GM12874 (cell line): ENCODE results near the gene APELA.

Experiments
- TF ChIP-seq, protein P1 (sequence below): IDR thresholded peaks from 2 replicates; pipeline ENCODE4 v1.5.1; 2011; ENCODE audit warnings: low read depth, mild to moderate bottlenecking, control low read depth, low read length, moderate library complexity; ENCODE audit not compliant: insufficient read depth

APELA gene, protein sequence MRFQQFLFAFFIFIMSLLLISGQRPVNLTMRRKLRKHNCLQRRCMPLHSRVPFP

DNA sequence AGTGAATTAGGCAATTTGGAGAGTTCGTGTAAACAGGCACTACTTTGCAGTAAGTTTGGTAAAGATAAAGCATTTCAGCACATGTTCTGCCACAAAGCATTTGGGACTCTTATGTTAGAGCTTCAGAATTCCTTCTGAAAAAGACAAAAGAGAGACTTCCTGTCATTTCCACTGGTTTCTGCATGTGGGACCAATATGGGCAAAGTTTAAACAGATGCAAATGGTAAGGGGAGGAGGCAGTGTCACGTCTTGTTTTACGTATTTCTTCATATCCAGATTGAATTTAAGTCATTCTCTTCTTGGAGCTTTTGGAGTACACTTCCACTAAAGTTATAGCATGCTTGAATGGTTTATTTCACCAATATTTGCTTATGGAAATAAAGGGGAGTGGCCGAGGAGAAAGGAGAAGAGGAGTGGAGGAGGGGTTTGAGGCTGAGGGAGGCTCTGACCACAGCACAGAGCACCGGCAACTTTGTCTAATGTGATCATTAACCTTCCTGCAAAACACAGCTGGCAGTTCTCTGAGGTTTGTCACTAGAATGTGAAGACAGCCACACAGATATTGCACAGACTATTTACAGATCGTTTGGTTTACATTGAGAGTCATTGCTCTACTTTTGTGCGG is at the start of gene APELA:
Gene APELA, plus strand, starts transcription at position 479 of the 625 bp plus-strand sequence. CDS start 154 bp downstream, outside the sequence.
- TF ChIP-seq, protein P1, sequence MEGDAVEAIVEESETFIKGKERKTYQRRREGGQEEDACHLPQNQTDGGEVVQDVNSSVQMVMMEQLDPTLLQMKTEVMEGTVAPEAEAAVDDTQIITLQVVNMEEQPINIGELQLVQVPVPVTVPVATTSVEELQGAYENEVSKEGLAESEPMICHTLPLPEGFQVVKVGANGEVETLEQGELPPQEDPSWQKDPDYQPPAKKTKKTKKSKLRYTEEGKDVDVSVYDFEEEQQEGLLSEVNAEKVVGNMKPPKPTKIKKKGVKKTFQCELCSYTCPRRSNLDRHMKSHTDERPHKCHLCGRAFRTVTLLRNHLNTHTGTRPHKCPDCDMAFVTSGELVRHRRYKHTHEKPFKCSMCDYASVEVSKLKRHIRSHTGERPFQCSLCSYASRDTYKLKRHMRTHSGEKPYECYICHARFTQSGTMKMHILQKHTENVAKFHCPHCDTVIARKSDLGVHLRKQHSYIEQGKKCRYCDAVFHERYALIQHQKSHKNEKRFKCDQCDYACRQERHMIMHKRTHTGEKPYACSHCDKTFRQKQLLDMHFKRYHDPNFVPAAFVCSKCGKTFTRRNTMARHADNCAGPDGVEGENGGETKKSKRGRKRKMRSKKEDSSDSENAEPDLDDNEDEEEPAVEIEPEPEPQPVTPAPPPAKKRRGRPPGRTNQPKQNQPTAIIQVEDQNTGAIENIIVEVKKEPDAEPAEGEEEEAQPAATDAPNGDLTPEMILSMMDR = no peak

DNA sequence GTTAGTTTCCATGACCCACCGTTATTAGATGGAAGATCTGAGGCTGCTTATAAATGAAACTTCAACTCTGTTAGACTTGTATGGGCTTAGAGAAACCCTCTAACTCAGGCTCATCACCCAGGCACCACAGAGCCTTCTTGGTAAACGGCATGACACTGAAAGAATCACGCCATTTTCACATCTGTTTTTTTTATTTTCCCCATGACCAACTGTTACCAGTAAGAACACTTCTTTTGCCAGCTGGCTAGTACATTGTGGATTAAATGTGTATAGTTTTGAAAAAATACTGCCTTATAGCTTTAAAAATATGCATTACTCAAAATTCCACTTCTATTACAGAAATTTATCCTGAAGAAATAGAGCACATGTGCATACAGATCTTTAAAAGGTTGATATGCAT is 48.0 kb upstream of the APELA start:
- TF ChIP-seq, protein P1 = no peak

DNA sequence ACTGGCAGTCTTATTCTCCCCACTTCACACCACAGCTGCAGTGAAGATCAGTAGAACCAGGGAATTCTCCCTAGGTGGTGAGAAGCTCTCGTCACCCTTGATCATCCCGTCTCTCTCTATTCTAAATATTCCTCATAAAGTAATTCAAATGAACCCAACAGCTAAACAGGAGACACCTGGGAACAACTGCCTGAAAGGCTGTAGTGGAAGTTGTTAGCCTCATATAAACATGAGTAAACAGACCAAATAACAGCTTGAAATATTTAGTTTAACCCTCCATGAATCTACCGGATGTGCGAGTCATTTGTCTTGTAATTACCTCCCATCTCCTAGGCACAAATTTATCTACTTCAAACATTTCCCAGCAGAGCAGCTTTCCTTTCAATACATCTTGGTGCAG is 30.4 kb upstream of the APELA start:
- TF ChIP-seq, protein P1 = no peak

DNA sequence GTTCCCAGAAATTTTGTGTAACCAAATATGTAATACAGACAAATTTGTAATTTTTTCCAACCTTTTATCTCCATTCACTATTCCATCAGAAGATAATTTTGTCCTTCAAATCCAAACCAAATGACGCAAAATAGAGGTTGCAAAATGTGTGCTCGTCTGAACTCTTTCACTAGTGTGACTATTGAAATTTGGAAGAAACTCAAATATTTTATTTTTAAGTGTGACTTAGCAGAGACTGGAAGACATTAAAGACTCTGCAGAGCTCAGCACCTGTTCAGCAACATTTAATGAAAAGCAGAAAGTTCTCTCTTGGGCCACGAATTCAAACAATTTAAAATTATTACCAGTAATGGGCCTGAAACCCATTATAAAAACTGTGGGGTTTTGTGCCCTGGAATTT is 30.0 kb upstream of the APELA start:
- TF ChIP-seq, protein P1 = no peak

DNA sequence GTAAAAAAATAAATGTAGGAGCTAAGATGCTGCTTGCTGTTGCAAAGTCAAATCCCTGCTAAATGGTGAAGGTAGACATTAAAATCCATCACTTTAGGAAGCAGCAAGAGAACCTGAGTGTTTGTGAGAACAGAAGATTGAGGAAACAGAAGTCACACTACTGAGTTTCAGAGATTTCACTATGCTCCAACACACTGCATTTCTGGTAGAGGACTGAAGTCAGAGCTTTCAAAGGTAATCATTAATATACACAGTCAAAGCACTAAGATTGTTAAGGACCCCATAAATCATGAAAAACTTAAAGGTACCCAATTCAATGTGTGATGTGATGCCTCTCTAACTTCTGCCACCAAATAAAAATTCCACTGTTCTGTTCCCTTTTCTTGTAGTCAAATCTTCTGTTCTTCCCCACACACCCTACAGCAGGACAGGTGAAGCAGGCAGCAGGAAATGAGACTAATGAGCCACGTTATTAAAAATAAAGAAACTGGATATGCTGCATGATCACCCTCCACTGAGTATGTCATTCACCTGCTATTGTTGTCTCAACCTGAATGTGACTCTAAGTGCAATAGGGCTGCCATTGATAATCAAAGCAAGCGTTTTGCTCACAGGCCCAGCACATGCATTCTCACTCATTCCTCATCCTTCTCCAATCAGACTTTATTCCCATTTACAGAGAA is 28.9 kb upstream of the APELA start:
- TF ChIP-seq, protein P1 = no peak

DNA sequence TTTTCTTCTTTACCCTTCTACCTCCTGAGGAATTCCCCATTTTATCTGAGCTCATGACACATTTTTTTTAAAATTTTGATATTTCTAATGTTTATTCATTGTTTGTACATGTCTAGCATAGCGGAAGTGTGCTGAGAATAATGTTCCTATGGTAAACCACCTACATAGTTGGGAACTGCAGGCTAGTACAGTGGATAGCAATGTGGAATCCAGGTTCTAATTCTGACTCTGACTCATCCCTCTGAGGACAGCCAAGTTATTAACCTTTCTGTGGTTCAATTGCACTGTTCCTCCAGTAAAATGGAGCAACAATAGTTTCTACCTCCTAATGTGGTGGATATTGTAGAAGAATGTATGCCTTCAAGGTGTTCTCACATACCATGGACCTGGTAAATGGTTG is 20.6 kb upstream of the APELA start:
- TF ChIP-seq, protein P1 = no peak

DNA sequence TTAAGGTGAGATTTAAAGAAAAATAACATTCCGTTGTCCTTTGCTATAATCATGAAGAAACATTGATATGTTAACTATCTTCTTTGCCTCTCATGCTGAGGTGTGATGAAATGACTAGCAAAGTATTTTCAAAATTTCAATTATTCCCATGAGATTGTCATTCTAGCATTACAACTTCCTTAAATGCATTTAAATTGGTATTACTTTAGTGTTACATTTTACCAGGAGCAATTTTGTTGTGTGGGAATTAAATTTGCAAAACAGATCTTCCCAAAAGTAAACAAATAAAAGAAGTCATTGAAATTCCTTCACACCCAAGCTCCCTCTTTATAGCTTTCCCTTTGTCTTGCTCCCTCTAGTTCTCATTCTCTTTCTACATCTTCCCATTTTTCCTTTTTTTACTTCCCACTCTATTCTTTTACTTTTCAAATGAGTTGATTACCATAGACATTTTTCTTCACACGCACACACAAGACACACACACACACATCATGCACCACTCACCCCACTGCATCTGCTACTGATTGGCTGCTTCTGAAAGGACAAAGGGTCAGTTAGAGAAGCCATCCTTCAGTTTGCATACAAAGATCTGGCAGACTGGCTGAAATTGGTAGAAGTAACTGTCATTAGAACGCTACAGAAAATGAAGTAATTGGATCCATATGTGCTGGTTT is 10.0 kb upstream of the APELA start:
- TF ChIP-seq, protein P1 = no peak
